Prostate gland (tissue), 2 donors: ENCODE results near the gene SNTN.

ENCODE experiments used
- CTCF ChIP-seq, 4 experiments: fragments of 200-600 bp in 2 of 4; fragments of 450-650 bp in 2 of 4; sonication (generic) in 2 of 4; IDR thresholded peaks; 1 replicate in 3 of 4; 2 replicates in 1 of 4; pipeline ENCODE4 v1.5.1; 2016 to 2019; ENCODE audit warnings: antibody characterized with exemption in 4 of 4, mild to moderate bottlenecking in 2 of 4, moderate library complexity in 2 of 4
- POLR2A ChIP-seq: fragments of 450-650 bp; IDR thresholded peaks from one replicate; pipeline ENCODE4 v1.6.1; 2016; ENCODE audit warnings: antibody characterized with exemption, mild to moderate bottlenecking
- POLR2AphosphoS5 ChIP-seq: sonication (generic); formaldehyde crosslinking; IDR thresholded peaks from one replicate; pipeline ENCODE4 v1.6.1; 2017; ENCODE audit warnings: antibody characterized with exemption

DNA sequence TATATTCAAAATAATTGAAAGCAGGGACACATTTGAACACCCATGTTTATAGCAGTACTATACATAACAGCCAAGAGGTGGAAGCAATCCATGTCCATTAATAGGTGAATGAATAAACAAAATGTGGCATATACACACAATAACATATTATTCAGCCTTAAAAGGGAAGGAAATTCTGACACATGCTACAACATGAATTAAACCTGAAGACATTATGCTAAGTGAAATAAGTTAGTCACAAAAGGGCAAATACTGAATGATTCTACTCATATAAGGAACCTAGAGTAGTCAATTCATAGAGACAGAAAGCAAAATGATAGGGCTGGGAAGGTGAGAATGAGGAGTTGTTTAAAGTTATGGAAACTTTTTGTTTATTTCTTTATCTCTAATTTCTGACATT is 40.9 kb downstream of the SNTN start:
- no peak for TF ChIP-seq POLR2AphosphoS5
- no peak for TF ChIP-seq CTCF (IDR thresholded peaks at IDR 0.05)
- no peak for TF ChIP-seq POLR2A
